K562 (cell line): ENCODE measurements around the gene RNASEH1. TPM values are rescaled to one million over a fixed set of nuclear protein-coding genes. Genes with fewer than 3 reads are reported as not detected.
A peak's percentile ranks its signal among the peaks of the same experiment; 100 is the strongest.

Experiments
- ASH1L ChIP-seq: fragments of 450-650 bp; IDR thresholded peaks from 2 replicates; pipeline ENCODE4 v1.6.1; 2018; ENCODE audit warnings: borderline replicate concordance, mild to moderate bottlenecking, low read depth; ENCODE audit not compliant: partially characterized antibody
- BACH1 ChIP-seq: fragments of 200-800 bp; sonication (Bioruptor generic); IDR thresholded peaks from 2 replicates; pipeline ENCODE4 v1.6.1; 2016; ENCODE audit warnings: missing genetic modification characterization, missing compliant biosample characterization
- CBFA2T2 ChIP-seq: fragments of 450-650 bp; conservative IDR thresholded peaks from 2 replicates; pipeline ENCODE4 v1.6.1; 2017; ENCODE audit warnings: mild to moderate bottlenecking
- CBFA2T3 ChIP-seq: fragments of 450-650 bp; IDR thresholded peaks from 2 replicates; pipeline ENCODE4 v1.6.1; 2017
- CC2D1A ChIP-seq: fragments of 450-650 bp; IDR thresholded peaks from 2 replicates; pipeline ENCODE4 v1.6.1; 2017; ENCODE audit warnings: mild to moderate bottlenecking
- ESRRA ChIP-seq: fragments of 450-650 bp; IDR thresholded peaks from 2 replicates; pipeline ENCODE4 v1.6.1; 2014; ENCODE audit warnings: low read depth, mild to moderate bottlenecking, moderate library complexity, borderline replicate concordance
- ESRRB ChIP-seq: fragments of 250-450 bp; sonication (Bioruptor Pico); IDR thresholded peaks from 2 replicates; pipeline ENCODE4 v1.5.0; 2020; ENCODE audit warnings: mild to moderate bottlenecking, moderate library complexity, borderline replicate concordance
- FOSL1 ChIP-seq: fragments of 200-800 bp; sonication (Bioruptor generic); conservative IDR thresholded peaks from 2 replicates; pipeline ENCODE4 v1.6.1; 2016; ENCODE audit warnings: missing genetic modification characterization, missing compliant biosample characterization
- FOXP4 ChIP-seq: sonication (generic); formaldehyde crosslinking; IDR thresholded peaks from 2 replicates; pipeline ENCODE4 v1.8.0; 2022; ENCODE audit warnings: mild to moderate bottlenecking, missing genetic modification reagents, borderline replicate concordance
- GATAD2A ChIP-seq: fragments of 450-650 bp; IDR thresholded peaks from 2 replicates; pipeline ENCODE4 v1.6.1; 2017
- HDGF ChIP-seq: fragments of 450-650 bp; IDR thresholded peaks from 2 replicates; pipeline ENCODE4 v1.6.1; 2016
- KAT7 ChIP-seq: sonication (generic); formaldehyde crosslinking; IDR thresholded peaks from 2 replicates; pipeline ENCODE4 v1.8.0; 2022; ENCODE audit warnings: missing genetic modification reagents, mild to moderate bottlenecking, borderline replicate concordance
- KDM2B ChIP-seq: fragments of 250-450 bp; sonication (Bioruptor Pico); IDR thresholded peaks from 2 replicates; pipeline ENCODE4 v1.8.0; 2021; ENCODE audit warnings: mild to moderate bottlenecking, moderate library complexity
- KLF6 ChIP-seq: fragments of 250-450 bp; sonication (Bioruptor Pico); IDR thresholded peaks from 2 replicates; pipeline ENCODE4 v1.4.0; 2020; ENCODE audit warnings: mild to moderate bottlenecking, moderate library complexity, borderline replicate concordance
- MAFG ChIP-seq: fragments of 450-650 bp; conservative IDR thresholded peaks from 2 replicates; pipeline ENCODE4 v1.6.1; 2016; ENCODE audit warnings: missing genetic modification characterization, missing compliant biosample characterization
- NCOR1 ChIP-seq: fragments of 450-650 bp; IDR thresholded peaks from 2 replicates; pipeline ENCODE4 v1.6.1; 2016; ENCODE audit warnings: mild to moderate bottlenecking, moderate library complexity
- NEUROD1 ChIP-seq: fragments of 150-350 bp; IDR thresholded peaks from 2 replicates; pipeline ENCODE4 v1.6.1; 2014; ENCODE audit warnings: borderline replicate concordance, low read length, low read depth; ENCODE audit not compliant: partially characterized antibody
- NRF1 ChIP-seq, 2 experiments: fragments of 450-650 bp; IDR thresholded peaks in 1 of 2; conservative IDR thresholded peaks in 1 of 2; 2 replicates each; pipeline ENCODE4 v1.6.1; 2014; ENCODE audit warnings: mild to moderate bottlenecking in 2 of 2
- NUFIP1 ChIP-seq: fragments of 450-650 bp; IDR thresholded peaks from 2 replicates; pipeline ENCODE4 v1.6.1; 2018; ENCODE audit not compliant: partially characterized antibody
- PHB2 ChIP-seq: fragments of 450-650 bp; IDR thresholded peaks from 2 replicates; pipeline ENCODE4 v1.6.1; 2017; ENCODE audit warnings: low read depth
- RNF2 ChIP-seq: sonication (generic); IDR thresholded peaks from 2 replicates; pipeline ENCODE4 v1.6.1; 2016
- SMAD1 ChIP-seq: fragments of 150-350 bp; IDR thresholded peaks from 2 replicates; pipeline ENCODE4 v1.6.1; 2014; ENCODE audit warnings: low read length, low read depth; ENCODE audit not compliant: partially characterized antibody
- SOX6 ChIP-seq: fragments of 450-650 bp; IDR thresholded peaks from 2 replicates; pipeline ENCODE4 v1.6.1; 2014; ENCODE audit warnings: mild to moderate bottlenecking
- STAT5A ChIP-seq: IDR thresholded peaks from 2 replicates; pipeline ENCODE4 v1.6.1; 2012; ENCODE audit warnings: low read length, inconsistent platforms, borderline replicate concordance
- TAF15 ChIP-seq: fragments of 200-400 bp; formaldehyde crosslinking; IDR thresholded peaks from 2 replicates; pipeline ENCODE4 v1.6.1; 2017; ENCODE audit warnings: mild to moderate bottlenecking, low read depth, low read length, moderate library complexity
- TAL1 ChIP-seq: fragments of 450-650 bp; IDR thresholded peaks from 2 replicates; pipeline ENCODE4 v1.6.1; 2016; ENCODE audit warnings: mild to moderate bottlenecking
- ZC3H8 ChIP-seq: fragments of 450-650 bp; IDR thresholded peaks from 2 replicates; pipeline ENCODE4 v1.6.1; 2017
- ZKSCAN3 ChIP-seq: fragments of 250-450 bp; sonication (Bioruptor Pico); IDR thresholded peaks from 2 replicates; pipeline ENCODE4 v1.4.0; 2020
- ZNF197 ChIP-seq: fragments of 200-800 bp; sonication (Bioruptor generic); IDR thresholded peaks from 2 replicates; pipeline ENCODE4 v1.6.1; 2016; ENCODE audit warnings: low read depth, missing genetic modification characterization, missing compliant biosample characterization
- ZNF3 ChIP-seq: fragments of 250-450 bp; sonication (Bioruptor Pico); IDR thresholded peaks from 2 replicates; pipeline ENCODE4 v1.5.0; 2021; ENCODE audit warnings: mild to moderate bottlenecking, moderate library complexity
- ZNF41 ChIP-seq: fragments of 250-450 bp; sonication (Bioruptor Pico); conservative IDR thresholded peaks from 2 replicates; pipeline ENCODE4 v1.4.0; 2020; ENCODE audit warnings: mild to moderate bottlenecking
- polyA plus RNA-seq, 8 experiments: library from polyadenylated mRNA; depleted of rRNA in 4 of 8; stranded (reverse) in 5 of 8; unstranded in 3 of 8; fragments of >200 nt; fragmentation: Nextera tagmentation in 2 of 8; fragmentation: Illumina TruSeq in 1 of 8; extraction: Ambion mirVana in 2 of 8; extraction: Trizol in 1 of 8; gene quantifications; 2 replicates each; pipeline versions ENCODE4 v1.2.1 to v1.2.3, GENCODE V29; 2011 to 2014; ENCODE audit warnings: inconsistent platforms in 1 of 8, missing spikeins in 1 of 8
- total RNA-seq, 7 experiments: library from RNA; depleted of rRNA in 6 of 7; stranded (reverse); fragments of >200 nt in 6 of 7; fragmentation: Illumina TruSeq in 2 of 7; extraction: Trizol in 2 of 7; gene quantifications; 2 replicates each; pipeline versions ENCODE4 v1.2.1 to v1.2.3, GENCODE V29; 2011 to 2021; ENCODE audit warnings: low replicate concordance in 1 of 7
- TF ChIP-seq, protein P1 (sequence below): fragments of 450-650 bp; formaldehyde crosslinking; IDR thresholded peaks from 2 replicates; pipeline ENCODE4 v1.4.0; 2022; ENCODE audit warnings: missing genetic modification characterization

The RNASEH1 gene
- total and polyA plus RNA-seq, 9 of the 15 experiments (the other 6 are each of a cell fraction or from before 2014, with no cell fraction given) = 25.7 to 47.5 (median 42.8) TPM

DNA sequence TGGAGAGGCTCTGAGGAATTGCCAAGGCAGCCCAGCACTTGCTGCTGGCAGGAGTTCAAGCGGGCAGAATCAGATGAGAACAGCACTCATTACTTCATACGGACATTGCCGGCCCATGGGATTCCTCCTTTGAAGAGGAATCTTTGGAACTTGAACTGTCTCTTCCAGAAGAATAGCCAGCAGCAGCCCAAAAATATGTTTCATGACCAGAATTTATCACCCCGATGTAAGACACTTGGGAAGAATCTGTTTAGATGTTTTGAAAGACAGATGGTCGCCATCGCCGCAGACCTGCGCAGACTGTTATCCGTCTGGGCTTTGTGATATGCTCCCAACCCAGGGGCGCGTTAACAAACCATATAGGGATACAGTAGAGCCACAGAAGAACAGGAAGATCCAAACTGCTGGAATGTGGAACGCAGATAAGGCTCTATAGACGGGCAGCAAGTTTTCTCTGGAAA, 35.1 kb downstream of the RNASEH1 start (continued):
- TF ChIP-seq SMAD1 (no peak), NUFIP1 (no peak), CBFA2T3 (peak; percentile 74), ESRRB (no peak), SOX6 (no peak), KLF6 (no peak), NEUROD1 (no peak), PHB2 (no peak), ZNF197 (no peak), TAF15 (no peak), ASH1L (no peak), ZKSCAN3 (CRISPR knock-in tag) (no peak), KAT7 (CRISPR knock-in tag) (no peak), ZNF41 (no peak), MAFG (tag) (no peak), NRF1 (conservative IDR thresholded peaks at IDR 0.05 in 1 of 2, IDR thresholded peaks at IDR 0.05 in 1 of 2) (peak; percentile 55 to 61), FOXP4 (no peak), ZNF3 (CRISPR knock-in tag) (no peak), FOSL1 (tag) (no peak), ESRRA (no peak), TAL1 (peak; percentile 35; the same call in 1 of the 2 replicates), RNF2 (no peak), NCOR1 (0 out of 2 replicates have a peak, but pooled peaks have one; percentile 17), GATAD2A (no peak), HDGF (no peak), STAT5A (no peak), CBFA2T2 (peak; percentile 54), BACH1 (tag) (no peak), ZC3H8 (no peak), CC2D1A (no peak), KDM2B (CRISPR knock-in tag) (no peak)
- TF ChIP-seq, protein P1, sequence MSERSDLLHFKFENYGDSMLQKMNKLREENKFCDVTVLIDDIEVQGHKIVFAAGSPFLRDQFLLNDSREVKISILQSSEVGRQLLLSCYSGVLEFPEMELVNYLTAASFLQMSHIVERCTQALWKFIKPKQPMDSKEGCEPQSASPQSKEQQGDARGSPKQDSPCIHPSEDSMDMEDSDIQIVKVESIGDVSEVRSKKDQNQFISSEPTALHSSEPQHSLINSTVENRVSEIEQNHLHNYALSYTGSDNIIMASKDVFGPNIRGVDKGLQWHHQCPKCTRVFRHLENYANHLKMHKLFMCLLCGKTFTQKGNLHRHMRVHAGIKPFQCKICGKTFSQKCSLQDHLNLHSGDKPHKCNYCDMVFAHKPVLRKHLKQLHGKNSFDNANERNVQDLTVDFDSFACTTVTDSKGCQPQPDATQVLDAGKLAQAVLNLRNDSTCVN (CRISPR knock-in tag) = no peak
